LHCN-M2 (cell line): Measurements from ENCODE around the gene EXPH5. TPM values are rescaled to one million over a fixed set of nuclear protein-coding genes. Genes with fewer than 3 reads are reported as not detected.
"Not testable (repeated sequence)": the region's sequence is repeated elsewhere in the genome, so short reads cannot be mapped to it uniquely, and the experiment has no call there.

Experiments used
- DNase-seq: peaks from one replicate; pipeline ENCODE4 v3.0.0-alpha.2; 2012; ENCODE audit warnings: low read depth
- polyA plus RNA-seq: library from polyadenylated mRNA; unstranded; fragments of >200 nt; gene quantifications from one replicate; pipeline ENCODE4 v1.2.1, GENCODE V29; 2012; ENCODE audit warnings: missing spikeins
- total RNA-seq: library from RNA; depleted of rRNA; stranded (reverse); fragments of >200 nt; gene quantifications from 2 replicates; pipeline ENCODE4 v1.2.3, GENCODE V29; 2014; rRNA removed

EXPH5 gene, protein sequence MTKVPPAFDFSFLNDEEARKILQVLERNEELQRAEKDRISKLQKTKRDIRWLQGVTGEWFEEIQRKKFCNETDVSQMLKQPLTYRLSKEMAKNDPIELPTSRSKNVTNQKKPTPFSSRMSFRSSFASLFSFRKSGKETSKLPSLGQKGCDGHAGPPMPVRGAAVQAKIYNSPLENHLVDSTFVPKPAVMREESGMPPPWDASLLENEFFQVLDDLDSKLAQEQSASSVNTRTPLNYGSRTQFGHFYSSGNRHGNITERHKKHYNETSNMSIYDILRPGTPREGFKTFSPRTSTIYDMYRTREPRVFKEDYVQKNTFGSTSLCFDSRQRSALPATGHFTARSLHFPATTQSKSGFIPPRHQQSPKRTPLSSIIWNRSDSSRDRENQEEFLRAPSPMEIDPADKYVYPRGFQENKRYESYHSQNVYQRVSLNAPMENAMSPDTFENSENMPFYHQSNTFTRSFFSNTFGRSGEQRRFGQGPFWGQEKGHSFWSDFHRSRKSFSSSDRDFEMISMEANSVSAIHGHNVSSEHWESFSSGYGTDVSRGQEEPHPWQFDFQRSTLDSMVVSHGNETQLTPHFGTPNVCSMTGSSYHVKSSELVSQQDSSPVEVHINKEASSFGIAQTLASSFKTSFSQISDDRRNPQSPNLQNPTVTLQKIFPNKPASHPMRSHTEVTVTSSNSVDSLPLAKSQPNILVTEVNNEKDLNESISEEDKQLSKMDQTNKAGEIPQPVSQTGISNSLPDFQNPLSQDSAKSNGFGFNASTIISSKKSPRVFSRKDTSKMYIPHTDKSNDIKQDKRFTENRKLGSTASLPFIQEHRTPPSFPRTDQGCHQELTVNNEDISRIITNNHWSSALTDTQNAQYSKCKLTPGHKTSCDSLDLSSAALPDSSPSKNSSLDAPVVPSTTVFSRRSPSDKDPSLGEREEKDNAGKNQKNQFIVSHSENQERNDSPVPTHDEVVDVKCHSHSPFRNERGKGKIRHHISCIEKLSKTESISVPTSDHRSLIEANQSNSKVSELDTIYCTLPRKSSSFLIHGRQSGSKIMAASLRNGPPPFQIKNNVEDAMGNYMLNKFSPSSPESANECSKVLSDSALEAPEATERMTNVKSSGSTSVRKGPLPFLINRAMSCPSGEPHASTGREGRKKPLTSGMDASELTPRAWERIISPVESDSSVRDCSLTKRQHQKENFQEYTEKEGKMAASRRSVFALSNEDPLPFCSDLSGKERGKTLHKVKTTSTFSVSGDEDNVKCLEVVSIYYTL (N-terminal part only)
- total RNA-seq, result 5.2 and 5.5 TPM in 2 replicates
- polyA plus RNA-seq, result 1.2 TPM

DNA sequence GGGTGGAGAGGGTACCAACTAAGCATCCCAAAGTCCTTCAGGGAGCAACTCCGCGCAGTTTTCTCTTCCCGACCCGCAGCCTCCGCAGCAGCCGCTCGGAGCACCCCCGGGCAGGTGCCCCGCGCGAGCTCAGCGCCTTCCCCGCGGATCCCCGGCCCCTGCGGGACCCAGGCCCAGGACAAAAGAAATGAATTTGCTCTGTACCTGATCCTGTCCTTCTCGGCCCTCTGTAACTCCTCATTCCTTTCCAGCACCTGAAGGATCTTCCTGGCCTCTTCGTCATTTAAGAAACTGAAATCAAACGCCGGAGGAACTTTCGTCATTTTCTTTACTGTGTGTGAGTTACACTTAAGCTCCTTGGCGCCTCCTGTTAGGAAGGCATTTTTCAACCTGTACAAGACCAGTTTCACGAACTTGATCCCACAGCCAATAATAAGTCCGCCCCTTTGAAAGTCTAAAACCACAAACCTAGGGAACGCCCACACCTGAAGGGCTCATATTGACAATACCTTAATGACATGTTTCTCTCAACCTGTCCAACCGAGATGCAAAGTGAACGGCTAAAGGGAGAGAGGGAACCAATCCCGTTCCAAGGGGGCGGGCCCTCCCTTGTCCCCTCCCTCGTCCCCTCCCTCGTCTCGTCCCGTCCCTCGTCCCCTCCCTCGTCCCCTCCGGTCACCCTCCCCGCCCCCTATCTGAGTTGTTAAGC is at the start of gene EXPH5:
TSS of gene EXPH5 (minus strand) at position 555 of the 709 bp plus-strand sequence. CDS start at position 323, 232 bp downstream.
- peak; percentile 77 for DNase-seq

- not testable (repeated sequence) for DNase-seq
These were observed 48.2 kb upstream of the EXPH5 start for GRCh38 chr11:108641752-108642151.

DNA sequence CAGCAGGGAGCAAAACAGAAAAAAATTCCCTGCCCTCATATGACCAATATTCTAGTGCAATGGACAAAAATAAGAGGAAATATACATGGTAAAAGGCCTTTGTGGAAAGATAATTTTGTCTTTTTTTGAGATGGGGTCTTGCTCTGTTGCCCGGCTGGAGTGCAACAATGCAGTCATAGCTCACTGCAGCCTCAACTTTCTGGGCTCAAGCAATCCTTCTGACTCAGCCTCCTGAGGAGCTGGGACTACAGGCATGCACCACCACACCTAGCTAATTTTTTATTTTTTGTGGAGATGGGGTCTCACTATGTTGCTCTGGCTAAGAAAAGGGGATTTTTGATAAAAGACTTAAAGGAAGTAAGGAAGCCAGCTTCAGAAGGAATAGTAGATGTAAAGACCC is 45.6 kb upstream of the EXPH5 start:
- DNase-seq, result no peak

GRCh38 chr11:108636222-108636621 is 42.7 kb upstream of the EXPH5 start:
- no peak for DNase-seq

GRCh38 chr11:108635106-108635505 is 41.5 kb upstream of the EXPH5 start:
- DNase-seq, result no peak

DNA sequence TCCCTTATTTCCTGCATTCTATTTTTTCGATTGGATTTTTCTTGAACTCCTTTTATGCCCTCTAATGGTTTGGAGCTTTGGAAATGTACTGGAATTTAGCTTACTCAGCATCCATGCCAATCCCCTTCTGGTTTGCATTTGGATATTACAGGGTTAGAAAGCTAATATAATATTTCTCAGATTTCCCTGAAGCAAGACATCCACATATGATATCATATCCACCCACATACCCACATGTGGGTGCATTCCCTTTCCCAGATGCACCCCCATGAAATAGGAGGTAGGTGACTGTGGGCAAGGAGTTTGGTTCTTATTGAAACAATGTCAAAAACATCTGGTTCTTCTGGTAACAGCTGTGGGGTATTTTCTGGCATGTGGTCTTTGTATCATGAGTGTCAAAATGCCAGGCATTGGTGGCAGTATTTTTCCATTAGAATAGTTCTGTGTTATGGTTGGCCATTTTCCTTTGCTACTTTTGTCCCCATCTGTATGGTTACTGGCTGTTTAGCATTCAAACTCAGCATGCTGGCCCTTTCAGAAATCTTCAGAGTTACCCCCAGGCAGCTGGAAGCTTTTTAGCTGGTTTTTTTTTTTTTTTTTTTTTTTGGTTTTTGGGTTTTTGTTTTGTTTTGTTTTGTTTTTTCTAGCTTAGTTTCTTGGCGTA is 38.6 kb upstream of the EXPH5 start:
- DNase-seq, result peak; percentile 55

DNA sequence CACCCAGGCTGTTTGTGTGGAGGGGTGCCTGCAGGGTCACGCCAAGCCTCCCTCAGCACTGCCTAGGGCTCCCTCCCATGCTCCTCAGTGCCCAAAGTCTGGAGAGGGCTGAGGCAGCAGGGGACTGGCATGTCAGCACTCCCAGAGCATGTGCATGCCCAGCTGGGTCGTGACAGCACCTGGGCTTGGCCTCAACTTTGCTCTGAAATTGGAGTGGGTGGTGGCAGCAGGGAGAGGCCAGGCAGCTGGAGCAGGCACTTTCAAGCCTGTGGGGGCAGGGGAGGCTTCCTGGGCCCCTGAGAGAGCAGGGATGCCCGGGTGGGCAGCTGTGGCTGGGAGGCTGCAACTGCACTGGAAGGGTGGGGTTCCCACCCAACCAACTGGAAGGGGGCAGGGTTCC is 35.7 kb upstream of the EXPH5 start:
- DNase-seq, result no peak

- DNase-seq, result no peak
These were observed 35.2 kb upstream of the EXPH5 start for GRCh38 chr11:108628812-108629211.

- no peak for DNase-seq
These were observed 34.8 kb upstream of the EXPH5 start for GRCh38 chr11:108628326-108628725.

DNA sequence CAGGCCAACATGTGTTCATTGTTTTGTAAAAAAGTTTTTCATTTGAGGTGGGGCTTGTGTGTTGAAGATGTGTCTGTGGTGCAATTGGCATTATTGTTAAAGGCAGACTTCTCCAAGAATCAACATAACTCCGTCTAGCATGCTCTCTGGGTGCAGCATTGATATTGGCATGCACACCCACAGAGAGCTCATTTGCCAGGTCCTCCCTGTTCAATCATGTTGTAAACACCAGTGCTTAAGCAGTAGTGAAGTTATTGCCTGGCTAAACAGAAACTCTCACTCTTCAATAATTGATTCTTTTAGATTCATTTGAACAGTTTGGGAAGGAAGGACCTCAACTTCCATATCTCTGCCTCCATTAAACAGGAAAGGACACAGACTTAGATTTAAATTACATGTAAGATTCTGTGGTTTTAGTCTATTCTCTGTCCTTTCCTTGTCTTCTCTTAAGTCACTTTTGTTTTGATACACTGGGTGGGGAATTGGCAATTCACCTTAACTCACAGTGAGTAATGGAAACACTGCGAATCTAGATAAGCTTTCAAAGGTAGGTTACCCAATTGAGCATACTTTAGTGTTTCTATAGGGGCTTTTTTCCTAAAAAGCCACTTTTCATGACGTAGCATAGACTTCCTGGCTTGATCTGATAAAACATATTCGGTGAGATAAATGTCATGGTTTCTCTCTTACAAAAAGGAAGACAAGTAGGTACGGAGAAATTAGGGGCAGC is 30.8 kb upstream of the EXPH5 start:
- no peak for DNase-seq

GRCh38 chr11:108622341-108622740 is 28.8 kb upstream of the EXPH5 start:
- DNase-seq, result no peak

DNA sequence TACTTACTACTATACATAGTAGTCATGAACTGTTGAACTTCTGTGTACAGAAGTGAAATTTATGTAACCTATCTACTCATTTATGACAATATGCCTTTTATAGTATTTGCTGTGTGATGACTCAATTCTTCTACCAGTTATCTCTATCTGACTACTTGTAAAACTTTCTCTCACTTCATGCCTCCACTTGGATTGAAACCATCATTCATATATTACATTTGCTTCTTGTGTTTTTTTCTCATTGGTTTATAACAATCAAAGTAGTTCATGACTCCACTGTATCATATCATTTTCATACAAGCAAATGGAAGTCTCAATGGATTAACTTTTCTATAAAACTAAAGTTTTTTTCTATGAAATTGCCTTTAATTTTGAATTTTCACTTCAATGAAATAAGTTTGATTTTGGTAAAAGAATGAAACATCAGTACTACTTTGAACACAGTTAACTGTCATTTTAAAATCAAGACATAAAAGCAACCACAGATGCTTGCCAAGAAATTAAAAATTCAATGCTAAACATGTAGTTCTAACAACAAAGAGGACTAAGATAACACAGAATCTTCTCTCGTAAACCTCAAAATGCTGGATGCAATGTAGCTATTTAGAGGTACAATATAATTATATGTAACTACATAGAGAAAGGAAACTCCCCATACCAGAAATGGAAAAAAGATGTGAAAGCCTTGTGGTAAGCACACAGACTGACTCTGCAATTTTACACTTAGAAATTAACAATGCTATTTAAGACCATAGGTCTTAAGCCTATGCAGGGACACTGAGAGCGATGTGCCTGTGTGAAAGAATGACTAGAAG is 27.6 kb upstream of the EXPH5 start:
- peak; percentile 49 for DNase-seq

DNA sequence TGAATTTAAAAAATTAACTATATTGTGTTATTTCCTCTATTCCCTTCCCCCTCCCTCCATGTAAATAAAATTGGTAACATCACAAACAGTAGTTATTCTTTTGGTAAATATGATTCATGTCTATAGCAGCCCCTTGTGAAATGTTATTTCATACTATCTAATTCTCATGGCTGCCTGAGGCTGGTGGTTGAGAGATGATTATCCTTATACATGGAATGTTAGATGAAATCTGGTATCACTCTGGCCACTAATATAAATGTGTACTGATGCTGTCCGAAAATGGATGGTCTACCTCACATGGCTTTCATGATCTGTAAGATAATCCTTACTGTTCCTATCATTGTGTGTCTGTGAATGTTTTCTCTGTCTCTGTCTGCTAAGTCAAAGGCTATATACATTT is 25.0 kb upstream of the EXPH5 start:
- peak; percentile 41 for DNase-seq

DNA sequence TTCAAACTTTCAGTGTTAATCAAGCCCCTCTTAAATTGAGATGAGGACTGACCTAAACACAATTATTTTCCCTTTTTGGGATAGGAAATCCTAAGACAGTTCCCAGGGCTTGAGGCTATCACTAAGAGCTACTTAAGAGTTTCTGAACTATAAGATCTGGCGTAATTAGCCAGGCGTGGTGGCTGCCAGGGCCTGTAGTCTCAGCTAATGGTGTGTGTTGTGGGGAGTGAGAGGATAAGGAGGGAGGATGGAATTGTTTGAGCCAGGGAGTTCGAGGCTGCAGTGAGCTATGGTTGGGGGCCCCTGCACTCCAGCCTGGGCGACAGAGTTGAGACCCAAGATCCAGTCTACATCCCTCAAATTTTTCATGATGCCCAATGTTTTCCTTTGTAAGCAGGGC is 23.5 kb upstream of the EXPH5 start:
- DNase-seq, result no peak

- DNase-seq, result peak; percentile 98
These were observed 23.0 kb upstream of the EXPH5 start for GRCh38 chr11:108616549-108616948.

DNA sequence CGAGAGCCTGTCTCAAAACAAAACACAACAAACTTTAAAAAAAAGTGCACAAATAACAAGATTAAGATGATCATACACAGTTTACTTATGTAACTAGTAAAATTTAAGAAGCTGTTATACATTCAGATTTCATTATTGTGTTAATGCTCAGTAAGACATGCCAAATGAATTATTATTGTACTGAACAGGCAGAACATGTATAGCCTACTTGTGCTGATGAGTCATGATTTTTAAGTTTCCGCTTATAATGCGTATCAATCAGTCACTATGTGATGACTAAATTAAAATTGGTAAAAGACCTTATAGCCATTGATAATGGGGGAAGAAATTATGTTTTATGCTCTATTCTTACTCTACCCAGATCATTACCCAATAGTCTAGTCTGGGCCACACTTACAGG is 20.5 kb upstream of the EXPH5 start:
- DNase-seq, result no peak

DNA sequence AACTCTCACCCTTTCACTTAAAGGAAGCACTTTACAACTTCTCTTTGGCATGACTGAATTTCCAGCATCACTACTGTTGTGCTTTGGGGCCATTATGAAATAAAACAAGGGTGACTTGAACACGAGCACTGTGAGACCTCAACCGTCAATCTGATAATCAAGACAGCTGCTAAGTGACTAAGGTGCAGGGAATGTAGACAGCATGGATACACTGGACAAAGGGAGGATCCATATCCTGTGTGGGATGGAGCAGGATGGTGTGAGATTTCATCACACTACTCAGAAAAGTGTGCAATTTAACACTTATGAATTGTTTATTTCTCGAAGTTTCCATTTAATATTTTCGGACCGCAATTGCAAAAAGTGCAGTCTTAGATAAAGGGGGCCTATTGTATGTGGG is 16.1 kb upstream of the EXPH5 start:
- peak; percentile 98 for DNase-seq

DNA sequence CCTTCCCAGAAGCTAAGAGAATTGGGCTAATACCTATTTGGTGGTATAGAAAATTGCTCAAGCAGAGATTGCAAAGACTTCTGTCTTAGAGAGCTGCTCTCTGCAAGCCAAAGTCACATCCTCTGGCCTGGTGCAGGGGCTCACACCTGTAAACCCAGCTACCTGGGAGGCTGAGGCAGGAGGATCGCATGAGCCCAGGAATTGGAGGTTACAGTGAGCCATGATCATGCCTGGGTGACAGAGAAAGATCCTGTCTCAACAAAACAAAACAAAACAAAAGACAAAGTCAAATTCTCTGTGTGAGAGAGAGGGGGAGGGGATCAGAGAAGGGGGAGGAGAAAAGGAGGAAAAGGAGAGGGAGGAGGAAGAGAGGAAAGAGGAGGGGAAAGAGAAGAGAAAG is 15.0 kb upstream of the EXPH5 start:
- no peak for DNase-seq
